ENCODE measurements around the gene COMMD6. TPM values are rescaled to one million over a fixed set of nuclear protein-coding genes. Genes with fewer than 3 reads are reported as not detected.

The COMMD6 gene
- total and polyA plus RNA-seq, 2 donors (not counting 3 experiments of a cell fraction or from before 2014, with no cell fraction given) = 71.7 to 122 TPM

DNA sequence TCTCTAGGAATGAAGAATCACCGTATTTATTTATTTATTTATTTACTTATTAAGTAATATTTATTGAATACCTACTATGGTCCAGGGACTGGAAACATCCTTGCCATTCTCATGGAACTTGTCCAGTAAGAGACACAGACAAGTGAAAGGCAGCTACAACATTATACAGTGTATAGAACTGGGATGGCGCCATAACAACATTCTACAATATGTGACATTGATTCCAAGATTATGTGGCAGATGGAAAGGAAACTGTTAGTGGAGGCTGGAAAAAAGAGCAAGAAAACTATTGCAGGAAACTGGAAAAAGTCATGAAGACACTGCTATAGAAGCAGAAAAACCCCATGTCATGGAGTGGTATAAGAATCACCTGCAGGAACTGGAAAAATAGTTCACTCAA is 46.3 kb downstream of the COMMD6 start:
- H4K20me1 ChIP-seq (replicated peaks; ENCODE audit: control insufficient read depth, extremely low read depth, insufficient read depth, low read length) = no peaks in the 10 kb centered on the region

More for the DNA sequence above, 46.3 kb downstream of the COMMD6 start:
- Histone ChIP-seq H2AFZ (ENCODE audit: low read depth, low read length) (no peak overlapping the region), H3K27ac (ENCODE audit: insufficient read depth, low read depth, low read length) (no peak overlapping the region), H3K4me3 (replicated peaks in 1 of 3; ENCODE audit: insufficient read depth in 1 of 3, low read depth in 1 of 3, low read length in 3 of 3) (no peak overlapping the region), H3K79me2 (ENCODE audit: control insufficient read depth, insufficient read depth, low read length) (no peaks in the 10 kb centered on the region), H3K9me1 (replicated peaks; ENCODE audit: control insufficient read depth, extremely low read depth, insufficient read depth, low read length) (no peaks in the 10 kb centered on the region), H3K4me1 (ENCODE audit: control insufficient read depth, extremely low read depth, insufficient read depth, low read length) (no peaks in the 10 kb centered on the region), H3K36me3 (ENCODE audit: control insufficient read depth in 2 of 2, extremely low read depth in 1 of 2, insufficient read depth in 2 of 2, low read length in 2 of 2) (no peaks in the 10 kb centered on the region), H3K9me3 (replicated peaks; ENCODE audit: control insufficient read depth, insufficient read depth, low read length) (no peaks in the 10 kb centered on the region), H3K4me2 (ENCODE audit: insufficient read depth, low read length) (no peak overlapping the region), H3K27me3 (ENCODE audit: control insufficient read depth in 2 of 2, insufficient read depth in 2 of 2, low read length in 2 of 2) (peaks cover 9 to 10% of the 10 kb centered on the region in 2 experiments), H3K9ac (replicated peaks; ENCODE audit: extremely low read depth, insufficient read depth, low read length) (no peak overlapping the region)
- intact Hi-C loops (cut with micrococcal nuclease) (no loop called here), dilution Hi-C loops (cut with MboI; ENCODE audit: extremely low pct_ligation_motif_present, low sequenced_read_pairs) (no loop called here)
- ChIA-PET POLR2A (no interaction called here), CTCF (interaction anchor here (1.2 kb wide), 1 partner anchor 9 kb away, joined by 10 read pairs; the partner anchor contains the start of gene TBC1D4)
- FAIRE-seq = no peak
- DNase-seq (ENCODE audit: low read depth, low spot score) = no peak
- BruUV-seq (replicated peaks) = no TSS peak
- TF ChIP-seq GATA2 (IDR thresholded peaks at IDR 0.05; ENCODE audit: insufficient read depth, insufficient read length, low read depth, low read length) = no peak
- TF ChIP-seq, protein P1, sequence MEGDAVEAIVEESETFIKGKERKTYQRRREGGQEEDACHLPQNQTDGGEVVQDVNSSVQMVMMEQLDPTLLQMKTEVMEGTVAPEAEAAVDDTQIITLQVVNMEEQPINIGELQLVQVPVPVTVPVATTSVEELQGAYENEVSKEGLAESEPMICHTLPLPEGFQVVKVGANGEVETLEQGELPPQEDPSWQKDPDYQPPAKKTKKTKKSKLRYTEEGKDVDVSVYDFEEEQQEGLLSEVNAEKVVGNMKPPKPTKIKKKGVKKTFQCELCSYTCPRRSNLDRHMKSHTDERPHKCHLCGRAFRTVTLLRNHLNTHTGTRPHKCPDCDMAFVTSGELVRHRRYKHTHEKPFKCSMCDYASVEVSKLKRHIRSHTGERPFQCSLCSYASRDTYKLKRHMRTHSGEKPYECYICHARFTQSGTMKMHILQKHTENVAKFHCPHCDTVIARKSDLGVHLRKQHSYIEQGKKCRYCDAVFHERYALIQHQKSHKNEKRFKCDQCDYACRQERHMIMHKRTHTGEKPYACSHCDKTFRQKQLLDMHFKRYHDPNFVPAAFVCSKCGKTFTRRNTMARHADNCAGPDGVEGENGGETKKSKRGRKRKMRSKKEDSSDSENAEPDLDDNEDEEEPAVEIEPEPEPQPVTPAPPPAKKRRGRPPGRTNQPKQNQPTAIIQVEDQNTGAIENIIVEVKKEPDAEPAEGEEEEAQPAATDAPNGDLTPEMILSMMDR (IDR thresholded peaks at IDR 0.05; ENCODE audit: extremely low read depth in 1 of 2, insufficient read depth in 1 of 2, low read depth in 1 of 2, low read length in 2 of 2) = no peak
- TF ChIP-seq POLR2A (IDR thresholded peaks at IDR 0.05; ENCODE audit: low read depth, low read length) = no peak
- TF ChIP-seq EZH2 (IDR thresholded peaks at IDR 0.05; ENCODE audit: borderline replicate concordance, low read depth, low read length, severe bottlenecking) = no peak
- no peak for TF ChIP-seq MYC (IDR thresholded peaks at IDR 0.05; ENCODE audit: low read depth, low read length)
- TF ChIP-seq POLR2AphosphoS5 (IDR thresholded peaks at IDR 0.05; ENCODE audit: insufficient read depth, low read depth, low read length) = no peak
- TF ChIP-seq, protein P2, sequence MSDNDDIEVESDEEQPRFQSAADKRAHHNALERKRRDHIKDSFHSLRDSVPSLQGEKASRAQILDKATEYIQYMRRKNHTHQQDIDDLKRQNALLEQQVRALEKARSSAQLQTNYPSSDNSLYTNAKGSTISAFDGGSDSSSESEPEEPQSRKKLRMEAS (IDR thresholded peaks at IDR 0.05; ENCODE audit: insufficient read depth, insufficient read length) = no peak
- TF ChIP-seq FOS (IDR thresholded peaks at IDR 0.05; ENCODE audit: borderline replicate concordance, insufficient read depth, low read length) = no peak
- TF ChIP-seq JUN (IDR thresholded peaks at IDR 0.05; ENCODE audit: borderline replicate concordance, insufficient read depth, insufficient read length, low read depth) = no peak
